Gastroesophageal sphincter (tissue), 4 donors: ENCODE measurements around the gene BMPR1A. TPM values are rescaled to one million over a fixed set of nuclear protein-coding genes. Genes with fewer than 3 reads are reported as not detected.

ENCODE experiments used
- ATAC-seq: fragments of 150-250 bp; one replicate; pipeline ENCODE4 v1.9.1; 2016; ENCODE audit warnings: mild to moderate bottlenecking, moderate library complexity
- H3K27ac ChIP-seq, 4 donors: fragments of 200-600 bp; sonication (generic) in 3 of 4; 1 replicate in 3 of 4; 2 replicates in 1 of 4; pipeline ENCODE4 v1.5.1; 2016 to 2019
- H3K27me3 ChIP-seq: fragments of 200-600 bp; sonication (generic); one replicate; pipeline ENCODE4 v1.5.1; 2019
- H3K36me3 ChIP-seq, 2 donors: fragments of 200-600 bp; sonication (generic); one replicate each; pipeline ENCODE4 v1.5.1; 2019; ENCODE audit warnings: control low read depth in 1 of 2
- H3K4me1 ChIP-seq, 3 donors: fragments of 200-600 bp; sonication (generic); 1 replicate in 2 of 3; 2 replicates in 1 of 3; pipeline ENCODE4 v1.5.1; 2016 to 2019; ENCODE audit warnings: control low read depth in 2 of 3
- H3K4me3 ChIP-seq, 2 donors: fragments of 200-600 bp; sonication (generic); one replicate each; pipeline ENCODE4 v1.5.1; 2019; ENCODE audit warnings: mild to moderate bottlenecking in 1 of 2, moderate library complexity in 1 of 2
- H3K9me3 ChIP-seq, 3 donors: fragments of 200-600 bp; sonication (generic); one replicate each; pipeline ENCODE4 v1.5.1; 2017 to 2019; ENCODE audit warnings: control low read depth in 2 of 3
- CTCF ChIP-seq, 4 experiments: fragments of 200-600 bp in 2 of 4; fragments of 450-650 bp in 2 of 4; sonication (generic) in 1 of 4; IDR thresholded peaks; one replicate each; pipeline ENCODE4 v1.5.1; 2017 to 2019; ENCODE audit warnings: antibody characterized with exemption in 4 of 4, mild to moderate bottlenecking in 2 of 4, moderate library complexity in 2 of 4
- EP300 ChIP-seq: sonication (generic); formaldehyde crosslinking; IDR thresholded peaks from one replicate; pipeline ENCODE4 v1.6.1; 2017; ENCODE audit warnings: antibody characterized with exemption, mild to moderate bottlenecking
- POLR2A ChIP-seq, 2 donors: fragments of 450-650 bp; IDR thresholded peaks; one replicate each; pipeline ENCODE4 v1.6.1; 2017; ENCODE audit warnings: antibody characterized with exemption in 2 of 2, mild to moderate bottlenecking in 2 of 2, moderate library complexity in 1 of 2
- POLR2AphosphoS5 ChIP-seq: sonication (generic); formaldehyde crosslinking; IDR thresholded peaks from one replicate; pipeline ENCODE4 v1.6.1; 2017; ENCODE audit warnings: antibody characterized with exemption
- WGBS, 2 donors: methylation state at CpG; one replicate each; pipeline ENCODE4 v1.1.5; 2018; ENCODE audit warnings: low coverage in 1 of 2; 5-methylcytosine and 5-hydroxymethylcytosine counted together
- total RNA-seq, 4 donors: library from RNA; depleted of rRNA; stranded (reverse); fragments of >200 nt; gene quantifications; one replicate each; pipeline ENCODE4 v1.1.0, GENCODE V29; 2016

BMPR1A gene
- total RNA-seq = 100 to 1,000 TPM in 3 of 4 donors, 10 to 100 TPM in 1; 91.5 to 121 (median 117) TPM

GRCh38 chr10:86756511-86757112, at the start of gene BMPR1A:
Gene BMPR1A, plus strand, starts transcription at chr10:86756619. Its CDS starts 119,400 bp downstream, at chr10:86876019.
- Histone ChIP-seq H3K4me1 (peaks cover 0 to 72% (median 0%) of the 10 kb centered on the region in 3 donors), H3K9me3 (no peaks in the 10 kb centered on the region), H3K27ac (peak within 1 kb of the TSS; percentile 95 to 99 (median 98)), H3K4me3 (peak within 1 kb of the TSS; percentile 68 to 85), H3K27me3 (peaks cover 6% of the 10 kb centered on the region), H3K36me3 (no peaks in the 10 kb centered on the region)
- TF ChIP-seq POLR2AphosphoS5 (peak; percentile 82), POLR2A (IDR thresholded peaks at IDR 0.05) (peak in 1 of 2 donors; percentile 61), EP300 (no peak), CTCF (IDR thresholded peaks at IDR 0.05) (peak in 1 of 4 experiments; percentile 3)
- WGBS, 2 donors = no CpG with 5 or more reads among the region's 85 CpGs
- ATAC-seq = no peak

DNA sequence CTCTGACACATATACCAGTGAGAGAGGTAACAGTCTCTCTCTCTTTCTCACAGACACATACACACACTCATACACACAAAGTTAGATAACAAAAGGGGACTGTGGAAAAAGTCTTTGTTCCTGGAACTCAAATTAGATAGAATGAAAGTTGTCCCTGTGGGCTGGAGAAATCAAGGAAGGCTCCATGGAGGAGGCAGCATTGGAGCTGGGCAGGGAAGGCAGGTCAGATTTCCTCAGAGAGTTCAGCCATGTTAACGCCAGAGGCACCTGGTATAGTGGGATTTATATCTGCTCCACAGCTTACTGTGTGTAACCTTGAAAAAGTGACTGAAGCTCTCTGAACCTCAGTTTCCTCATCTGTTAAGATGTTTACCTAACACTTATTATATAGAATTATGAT, 49.4 kb upstream of the BMPR1A start:
- no peak overlapping the region for H3K4me3 ChIP-seq
- no peak for ATAC-seq
- H3K9me3 ChIP-seq = no peaks in the 10 kb centered on the region
- 91 to 100% methylated on average over 1 of the region's 1 CpG for WGBS, 2 donors
- peak overlapping the region in 3 of 4 donors; percentile 50 to 97 (median 95) for H3K27ac ChIP-seq
- H3K36me3 ChIP-seq = peaks cover 0 to 56% of the 10 kb centered on the region in 2 donors
- peaks cover 0 to 21% (median 7%) of the 10 kb centered on the region in 3 donors for H3K4me1 ChIP-seq
- no peaks in the 10 kb centered on the region for H3K27me3 ChIP-seq
- TF ChIP-seq EP300 = no peak
- TF ChIP-seq POLR2AphosphoS5 = no peak
- TF ChIP-seq POLR2A (IDR thresholded peaks at IDR 0.05) = no peak
- TF ChIP-seq CTCF (IDR thresholded peaks at IDR 0.05) = no peak

- Histone ChIP-seq H3K36me3 (peaks cover 0 to 51% of the 10 kb centered on the region in 2 donors), H3K27ac (peak overlapping the region in 3 of 4 donors; percentile 93 to 97 (median 95)), H3K4me1 (peaks cover 0 to 27% (median 10%) of the 10 kb centered on the region in 3 donors), H3K27me3 (no peaks in the 10 kb centered on the region), H3K9me3 (no peaks in the 10 kb centered on the region), H3K4me3 (no peak overlapping the region)
- no peak for TF ChIP-seq POLR2A (IDR thresholded peaks at IDR 0.05)
- TF ChIP-seq POLR2AphosphoS5 = no peak
- TF ChIP-seq CTCF (IDR thresholded peaks at IDR 0.05) = no peak
- no peak for TF ChIP-seq EP300
- no peak for ATAC-seq
- WGBS, 2 donors = 63 to 100% methylated on average over 1 to 2 of the region's 4 CpGs
Observed at GRCh38 chr10:86707505-86707904, 48.9 kb upstream of the BMPR1A start.

DNA sequence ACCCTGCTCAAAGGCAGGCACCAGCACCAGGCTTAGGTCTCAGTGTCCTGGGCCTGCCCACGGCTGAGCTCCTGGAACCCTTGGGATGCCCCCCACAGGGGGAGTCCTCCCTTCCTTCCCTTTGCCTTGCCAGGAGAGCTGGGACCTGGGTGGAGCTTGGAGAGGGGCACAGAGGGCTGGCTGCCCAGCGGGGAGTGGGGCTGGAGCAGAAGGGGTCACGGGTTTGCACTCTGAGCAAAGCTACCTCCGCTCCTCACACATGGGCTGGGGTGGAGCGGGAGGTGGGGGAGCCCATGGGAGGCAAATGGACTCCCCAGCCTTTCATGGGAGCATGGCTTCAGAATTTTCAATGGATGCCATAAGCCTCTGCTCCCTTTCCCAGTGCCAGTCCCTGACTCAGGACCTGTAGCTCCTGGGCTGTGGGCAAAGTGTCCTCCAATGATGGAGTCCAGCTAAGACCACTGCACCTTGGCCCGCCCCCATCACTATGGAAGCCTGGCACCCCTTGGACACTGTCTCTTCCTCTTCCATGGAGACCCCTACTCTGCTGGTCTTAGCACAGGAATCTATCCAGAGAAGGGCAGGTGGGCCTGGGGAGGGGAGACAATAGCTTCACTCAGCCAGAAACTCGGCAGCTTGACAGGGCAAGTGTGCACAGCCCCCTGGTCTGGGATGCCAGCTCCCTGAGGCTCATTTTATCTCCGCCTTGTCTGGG, 48.2 kb upstream of the BMPR1A start:
- H3K9me3 ChIP-seq = no peaks in the 10 kb centered on the region
- no peak overlapping the region for H3K4me3 ChIP-seq
- no peaks in the 10 kb centered on the region for H3K27me3 ChIP-seq
- TF ChIP-seq POLR2AphosphoS5 (no peak), EP300 (no peak), POLR2A (IDR thresholded peaks at IDR 0.05) (no peak), CTCF (IDR thresholded peaks at IDR 0.05) (no peak)
- no peak for ATAC-seq
- peaks cover 0 to 34% (median 10%) of the 10 kb centered on the region in 3 donors for H3K4me1 ChIP-seq
- peak overlapping the region in 3 of 4 donors; percentile 93 to 97 (median 95) for H3K27ac ChIP-seq
- peaks cover 0 to 44% of the 10 kb centered on the region in 2 donors for H3K36me3 ChIP-seq
- 80 to 91% methylated on average over 2 to 4 of the region's 8 CpGs for WGBS, 2 donors
